GM21619 (cell line): Measurements from ENCODE around the gene SREBF2.

Source experiments
- ATAC-seq: cut with Tn5 transposase; IDR thresholded peaks from one replicate; pipeline ENCODE4 v1.9.1; 2021; ENCODE audit not compliant: unreplicated experiment

SREBF2 gene

DNA sequence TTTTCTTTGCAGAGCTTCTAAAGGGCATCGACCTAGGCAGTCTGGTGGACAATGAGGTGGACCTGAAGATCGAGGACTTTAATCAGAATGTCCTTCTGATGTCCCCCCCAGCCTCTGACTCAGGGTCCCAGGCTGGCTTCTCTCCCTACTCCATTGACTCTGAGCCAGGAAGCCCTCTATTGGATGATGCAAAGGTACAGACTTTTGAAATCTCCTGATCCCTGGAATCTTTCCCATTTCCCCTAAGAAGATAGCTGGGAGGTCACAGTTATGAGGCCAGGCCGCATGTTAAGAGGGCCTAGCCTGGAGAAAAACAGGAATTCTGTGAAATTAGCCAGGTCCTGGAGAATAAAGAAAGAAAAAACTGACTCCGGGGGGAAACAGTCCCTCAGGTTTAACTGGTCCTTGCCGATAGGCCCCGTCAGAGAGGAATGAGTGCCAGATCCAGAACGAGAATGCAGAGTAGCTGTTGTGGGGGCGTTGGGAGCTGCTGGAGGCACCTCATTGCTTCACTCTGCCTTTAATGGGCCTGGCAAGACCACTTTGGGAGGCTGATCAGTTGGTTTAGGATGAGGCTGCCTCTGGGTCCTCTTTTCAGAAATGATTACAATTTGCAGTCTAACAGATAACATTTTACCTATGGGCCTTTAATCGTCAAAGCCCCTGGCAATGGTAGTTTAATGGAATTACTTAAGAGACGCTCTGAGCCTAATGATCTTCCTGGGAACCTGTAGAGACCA is 42.8 kb downstream of the SREBF2 start:
- no peak for ATAC-seq

DNA sequence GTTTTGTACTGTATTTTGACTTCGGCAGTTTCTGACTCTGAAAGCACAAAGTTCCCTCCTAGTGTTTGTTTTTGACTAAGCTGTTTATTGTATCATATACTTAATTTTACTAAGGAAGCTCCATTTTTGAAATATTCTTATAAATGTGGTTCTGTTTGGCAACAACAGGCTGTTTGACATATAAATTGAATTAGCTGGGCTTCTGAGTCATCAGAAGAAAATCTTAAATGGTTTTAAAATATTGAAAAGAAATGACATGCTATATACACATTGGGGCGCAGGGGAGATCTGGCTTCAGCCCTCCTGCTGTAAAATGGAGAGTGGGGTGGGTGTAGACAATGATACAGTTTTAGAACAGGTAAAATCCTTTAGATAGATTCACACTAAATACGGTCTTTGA is 43.4 kb downstream of the SREBF2 start:
- ATAC-seq = no peak

DNA sequence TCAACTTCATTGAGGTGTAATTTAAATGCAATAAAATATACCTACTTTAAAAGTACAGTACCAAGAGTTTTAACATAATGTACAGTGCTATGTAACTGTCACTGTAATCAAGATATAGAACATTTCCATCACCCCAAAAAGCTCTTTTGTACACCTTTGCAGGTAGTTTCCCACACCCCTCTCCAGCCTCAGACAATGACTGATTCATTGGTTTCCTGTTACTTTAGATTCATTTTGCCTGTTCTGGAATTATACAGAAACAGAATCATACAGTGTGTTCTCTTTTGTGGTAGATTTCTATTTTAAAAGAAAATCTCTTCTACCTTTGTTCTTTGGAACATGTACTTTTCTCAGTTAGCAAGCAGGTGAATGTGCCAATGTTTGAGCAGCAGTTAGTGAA is 43.8 kb downstream of the SREBF2 start:
- no peak for ATAC-seq

DNA sequence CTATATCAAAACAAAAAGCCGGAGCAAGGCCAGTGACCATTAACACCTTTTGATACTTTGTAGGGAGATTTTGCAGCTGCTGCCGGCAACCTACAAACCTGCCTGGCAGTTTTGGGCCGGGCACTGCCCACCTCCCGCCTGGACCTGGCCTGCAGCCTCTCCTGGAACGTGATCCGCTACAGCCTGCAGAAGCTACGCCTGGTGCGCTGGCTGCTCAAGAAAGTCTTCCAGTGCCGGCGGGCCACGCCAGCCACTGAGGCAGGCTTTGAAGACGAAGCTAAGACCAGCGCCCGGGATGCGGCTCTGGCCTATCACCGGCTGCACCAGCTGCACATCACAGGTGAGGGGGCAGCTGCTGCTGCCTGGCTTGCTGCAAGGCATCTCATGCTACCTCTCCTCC is 47.7 kb downstream of the SREBF2 start:
- no peak for ATAC-seq

DNA sequence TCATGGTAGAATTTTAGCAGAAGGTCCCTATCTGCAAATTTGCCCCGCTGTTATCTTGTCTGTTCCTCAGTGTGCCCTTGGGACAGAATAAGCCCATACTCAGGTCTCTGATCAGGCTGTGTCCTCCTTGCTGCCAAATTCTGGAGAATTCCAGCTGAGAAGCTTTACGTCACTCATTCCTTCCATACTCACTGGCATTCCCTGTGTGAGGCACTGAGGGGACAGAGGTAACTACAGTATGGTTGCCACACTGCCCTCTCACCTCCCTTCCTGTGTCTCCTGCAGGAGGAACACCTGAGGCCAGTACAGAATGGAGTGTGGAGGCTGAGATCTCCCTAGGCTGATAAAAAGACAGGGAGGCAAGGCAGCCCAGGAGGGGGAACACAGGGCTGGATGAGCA is 50.5 kb downstream of the SREBF2 start:
- no peak for ATAC-seq

DNA sequence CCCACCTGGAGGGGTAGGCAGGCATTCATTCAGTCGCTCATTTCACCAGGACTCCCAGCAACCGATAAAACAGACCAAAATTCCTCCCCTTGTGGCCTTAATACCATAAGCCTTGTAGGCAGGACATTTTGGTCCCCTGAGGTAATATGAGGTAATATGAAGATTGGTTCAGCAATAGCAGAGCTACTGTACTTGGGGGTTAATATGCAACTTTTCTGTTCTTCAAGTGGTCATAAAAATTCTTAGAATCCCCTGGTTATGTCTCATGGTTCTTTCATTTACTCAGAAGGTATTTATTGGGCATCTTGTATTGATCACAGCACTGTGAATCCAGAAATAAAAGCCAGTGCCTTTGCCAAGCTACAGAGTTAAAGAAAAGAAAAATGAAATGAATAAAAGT is 52.2 kb downstream of the SREBF2 start:
- ATAC-seq = no peak

DNA sequence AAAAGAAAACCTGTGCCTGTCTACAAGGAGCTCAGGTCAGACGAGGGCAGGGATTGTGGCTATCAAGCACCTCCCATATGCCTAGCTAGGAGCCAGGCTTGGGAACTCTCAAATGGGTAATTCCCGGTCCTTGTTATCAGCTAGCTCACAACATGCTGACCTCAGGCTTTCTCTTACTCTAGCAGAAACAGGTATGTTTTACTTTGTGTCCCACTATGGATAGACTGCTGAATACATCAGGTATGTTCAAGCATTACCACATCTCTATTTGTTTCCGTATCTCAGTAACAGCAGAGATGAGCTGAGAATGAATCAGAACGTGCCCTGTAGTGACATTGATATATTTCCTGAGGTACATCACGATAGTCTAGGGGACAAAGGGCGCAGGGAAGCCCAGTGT is 52.6 kb downstream of the SREBF2 start:
- ATAC-seq = no peak

DNA sequence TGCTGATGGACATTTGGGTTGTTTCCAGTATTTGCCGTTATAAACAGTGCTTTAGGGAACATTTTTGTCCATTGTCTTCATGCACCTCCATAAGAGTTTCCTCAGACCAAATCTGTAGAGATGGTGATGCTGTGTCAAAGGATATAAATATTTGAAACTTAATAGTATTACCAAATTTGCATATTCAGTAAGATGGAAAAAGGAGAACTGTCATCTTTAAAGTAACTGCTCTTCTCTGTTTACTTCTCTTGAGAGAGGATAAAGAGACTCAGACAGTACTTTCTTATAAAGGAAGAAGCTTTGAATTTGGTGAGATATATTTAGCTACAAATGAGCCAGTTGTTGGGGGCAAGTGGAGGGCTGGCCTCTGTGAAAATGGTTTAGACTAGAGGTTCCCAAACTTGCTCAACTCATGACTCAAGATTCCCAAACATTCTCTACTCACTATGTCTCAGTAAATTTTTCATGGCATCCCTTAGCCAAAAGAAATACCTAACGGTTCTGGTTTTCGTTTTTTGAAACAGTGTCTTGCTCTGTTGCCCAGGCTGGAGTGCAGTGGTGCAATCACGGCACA is 55.8 kb downstream of the SREBF2 start:
- ATAC-seq = no peak

DNA sequence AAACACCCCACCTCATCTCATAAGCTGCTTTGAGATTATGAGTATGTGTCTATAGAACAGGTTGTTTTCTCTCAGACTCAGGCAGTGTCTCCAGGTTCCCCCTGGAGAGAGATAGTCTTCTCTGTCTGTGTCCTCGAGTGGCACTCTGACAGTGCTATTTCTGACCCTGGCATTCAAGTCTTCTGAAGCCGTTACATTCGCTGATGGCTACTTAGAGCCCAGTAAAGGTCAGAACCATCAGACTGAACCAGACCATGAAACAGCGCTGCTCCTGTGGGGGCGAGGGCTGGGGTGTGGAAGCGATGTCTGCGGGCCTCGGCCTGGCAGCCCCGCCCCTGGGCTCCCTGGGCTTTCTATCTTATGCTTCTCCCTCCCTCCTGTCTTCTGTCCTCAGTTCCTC is 58.5 kb downstream of the SREBF2 start:
- no peak for ATAC-seq

DNA sequence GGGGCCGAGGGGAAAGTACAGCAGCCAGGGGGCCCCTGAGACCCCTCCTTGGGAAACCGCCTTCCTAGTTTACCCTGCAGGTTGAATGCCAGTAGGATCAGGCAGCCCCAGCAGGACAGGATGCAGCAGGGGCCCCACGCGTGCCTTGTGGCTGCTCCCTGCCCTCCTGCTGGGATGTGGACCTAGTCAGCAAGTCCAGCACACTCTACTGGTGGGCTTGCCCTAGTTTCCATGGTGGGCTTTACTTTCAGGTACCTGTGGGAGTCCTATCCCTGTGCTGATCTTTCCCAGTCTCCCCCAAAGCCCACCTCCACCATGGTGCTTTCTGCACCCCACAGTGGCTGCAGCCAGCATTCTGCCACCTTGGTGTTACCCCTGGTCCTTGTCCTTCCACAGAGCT is 59.8 kb downstream of the SREBF2 start:
- no peak for ATAC-seq

DNA sequence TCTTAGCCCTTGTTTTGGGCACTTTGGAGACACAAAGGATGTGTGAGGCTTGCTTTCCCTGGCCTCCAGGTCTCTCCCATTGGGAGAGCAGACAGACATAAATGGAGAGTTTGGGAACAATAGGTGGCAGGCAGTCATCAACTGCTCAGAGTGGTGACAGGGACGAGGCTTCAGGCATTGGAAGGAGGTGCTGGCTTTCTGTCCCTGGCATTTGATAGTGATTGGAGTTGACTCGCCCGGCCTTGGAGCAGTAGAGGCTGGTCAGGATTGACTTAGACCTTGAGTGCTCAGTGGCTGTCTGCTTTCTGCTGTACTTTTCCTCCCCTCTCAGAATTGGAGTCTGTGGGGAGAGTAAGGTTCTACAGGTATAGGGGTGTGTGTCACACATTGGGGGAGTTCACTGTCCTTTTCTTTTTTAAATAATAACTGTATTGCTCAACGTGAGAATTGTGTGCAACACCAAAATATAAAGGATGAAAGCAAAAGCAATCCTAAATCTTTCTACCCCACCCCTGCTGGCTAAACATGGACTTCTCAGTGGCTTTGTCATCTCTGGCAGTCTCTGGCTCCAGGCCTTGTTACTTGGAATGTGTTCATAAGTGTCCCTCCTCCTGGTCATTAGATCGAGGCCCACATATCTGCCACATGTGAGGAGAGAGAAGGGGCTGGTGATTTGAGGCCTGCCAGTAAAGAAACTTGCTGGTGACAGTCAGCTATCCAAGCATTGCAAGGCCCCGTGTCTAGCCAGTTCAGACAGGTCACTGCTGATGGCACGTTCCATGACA is 60.9 kb downstream of the SREBF2 start:
- ATAC-seq = no peak

DNA sequence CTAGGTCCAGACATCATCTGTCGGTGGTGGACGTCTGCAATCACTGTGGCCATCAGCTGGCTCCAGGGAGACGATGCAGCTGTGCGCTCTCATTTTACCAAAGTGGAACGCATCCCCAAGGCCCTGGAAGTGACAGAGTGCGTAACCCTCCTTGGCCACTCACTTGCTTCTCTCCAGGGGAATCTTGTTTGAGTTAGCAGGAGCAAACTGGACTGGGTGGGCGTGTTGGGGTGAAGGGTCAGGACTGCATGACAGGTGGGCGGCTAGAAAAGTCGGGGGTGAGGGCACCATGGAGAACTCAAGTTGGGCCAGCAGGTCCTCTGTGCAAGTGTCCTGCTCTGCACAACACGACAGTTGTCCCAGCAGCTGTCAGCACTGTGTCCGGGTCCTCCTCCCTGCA is 65.7 kb downstream of the SREBF2 start:
- no peak for ATAC-seq

DNA sequence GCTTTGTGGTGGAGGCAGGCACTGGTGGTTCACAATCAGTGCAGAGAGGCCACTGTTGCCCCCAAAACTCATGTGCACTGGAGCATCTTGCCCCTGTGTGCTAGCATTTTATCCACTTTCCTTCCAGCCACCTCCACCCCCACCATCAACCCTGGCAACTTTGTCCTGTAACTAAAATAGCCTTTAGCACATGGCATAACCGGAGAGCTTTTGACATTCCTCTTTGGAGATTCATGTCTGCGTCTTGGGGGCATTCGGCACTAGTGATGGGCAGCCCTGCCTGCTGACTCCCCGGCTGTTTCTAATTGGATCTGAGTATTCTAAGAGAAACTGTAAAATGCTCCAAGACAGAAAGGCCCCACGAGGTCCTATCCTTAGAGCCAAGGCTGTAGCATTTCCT is 66.2 kb downstream of the SREBF2 start:
- ATAC-seq = no peak

DNA sequence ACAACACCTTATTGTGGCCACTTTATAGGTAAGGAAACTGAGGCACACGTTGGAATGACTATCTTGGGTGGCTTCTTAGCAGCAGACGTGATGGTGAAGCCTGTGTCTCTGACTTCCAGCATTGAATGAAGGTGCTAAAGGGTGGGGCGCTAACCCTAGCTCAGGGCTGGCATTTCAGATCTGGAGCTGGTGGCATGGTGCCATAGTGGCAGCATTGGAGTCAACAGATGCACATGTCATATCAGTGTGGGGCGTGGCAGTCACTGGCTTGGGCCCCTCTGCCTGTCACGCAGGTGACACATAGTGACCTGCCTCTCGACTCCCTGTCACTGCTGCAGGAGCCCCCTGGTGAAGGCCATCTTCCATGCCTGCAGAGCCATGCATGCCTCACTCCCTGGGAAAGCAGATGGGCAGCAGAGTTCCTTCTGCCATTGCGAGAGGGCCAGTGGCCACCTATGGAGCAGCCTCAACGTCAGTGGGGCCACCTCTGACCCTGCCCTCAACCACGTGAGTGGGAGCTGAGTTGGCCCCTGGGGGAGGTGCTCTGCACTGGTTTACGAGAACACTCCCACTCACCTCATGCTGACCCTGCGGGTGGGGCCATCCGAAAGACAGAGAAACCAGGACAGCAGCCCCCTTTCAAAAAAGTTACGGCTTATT is 67.2 kb downstream of the SREBF2 start:
- no peak for ATAC-seq

DNA sequence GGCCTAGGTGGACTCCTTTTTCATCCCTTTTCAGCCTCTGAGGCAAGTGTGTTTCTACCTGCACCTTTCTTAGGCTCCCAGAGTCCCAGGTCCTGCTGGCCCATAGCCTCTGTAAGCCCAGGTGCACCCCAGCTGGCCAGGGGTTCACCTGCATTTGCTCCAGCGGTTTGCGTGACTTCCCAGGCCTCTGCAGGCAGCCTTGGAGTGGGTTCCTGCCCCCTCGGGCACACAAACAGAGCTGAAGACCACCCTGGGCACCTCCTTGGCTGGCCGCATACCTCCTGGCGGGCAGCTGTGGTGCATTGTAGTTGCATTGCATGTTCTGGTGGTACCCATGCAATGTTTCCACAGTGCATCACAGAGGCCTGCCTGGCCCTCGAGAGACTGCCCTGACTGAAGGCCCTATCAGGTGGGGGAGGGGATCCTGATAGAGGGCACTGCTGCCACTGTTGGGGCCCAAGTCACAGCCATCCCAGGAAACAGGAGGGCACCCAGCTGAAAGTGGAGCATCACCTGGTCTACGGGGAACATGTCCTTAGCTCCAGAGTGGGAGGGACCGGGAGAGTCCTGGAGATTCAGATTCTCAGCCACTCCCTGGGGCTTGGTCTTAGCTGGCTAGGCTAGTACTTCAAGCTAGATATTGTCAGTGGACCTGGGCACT is 67.9 kb downstream of the SREBF2 start:
- ATAC-seq = no peak

DNA sequence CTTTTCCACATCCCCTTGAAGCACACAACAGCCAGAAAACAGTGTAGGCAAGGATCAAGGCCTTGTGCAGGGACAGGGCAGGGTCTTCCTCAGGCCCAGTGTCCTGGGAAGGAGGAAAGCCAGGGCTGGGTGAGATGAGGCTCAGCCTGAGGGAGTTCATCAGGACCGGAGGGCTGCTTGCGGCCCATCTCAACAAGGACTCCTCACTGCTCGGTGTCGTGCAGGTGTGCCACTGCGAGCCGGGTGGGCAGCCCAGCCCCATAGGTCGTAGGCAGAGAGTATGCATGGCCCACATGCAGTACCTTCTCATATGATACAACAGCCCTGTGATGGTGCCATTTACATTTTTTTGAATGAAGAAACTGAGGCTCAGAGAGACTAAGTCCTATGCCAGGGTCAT is 69.1 kb downstream of the SREBF2 start:
- no peak for ATAC-seq

DNA sequence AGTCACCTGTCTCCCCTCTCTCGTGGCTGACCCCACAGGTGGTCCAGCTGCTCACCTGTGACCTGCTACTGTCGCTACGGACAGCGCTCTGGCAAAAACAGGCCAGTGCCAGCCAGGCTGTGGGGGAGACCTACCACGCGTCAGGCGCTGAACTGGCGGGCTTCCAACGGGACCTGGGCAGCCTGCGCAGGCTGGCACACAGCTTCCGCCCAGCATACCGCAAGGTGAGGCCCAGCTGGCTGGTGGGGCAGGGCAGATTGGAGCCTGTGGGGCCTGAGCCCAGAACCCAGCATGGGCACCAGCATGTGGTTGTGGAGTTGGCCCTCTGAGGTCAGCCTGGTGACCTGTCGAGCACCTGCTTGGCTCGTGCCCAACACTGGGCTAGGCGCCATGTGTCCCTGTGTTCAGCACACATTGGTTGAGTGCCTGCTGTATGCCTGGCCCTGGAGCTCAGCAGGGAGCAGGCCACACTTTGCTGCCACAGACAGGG is 70.1 kb downstream of the SREBF2 start:
- ATAC-seq = no peak

DNA sequence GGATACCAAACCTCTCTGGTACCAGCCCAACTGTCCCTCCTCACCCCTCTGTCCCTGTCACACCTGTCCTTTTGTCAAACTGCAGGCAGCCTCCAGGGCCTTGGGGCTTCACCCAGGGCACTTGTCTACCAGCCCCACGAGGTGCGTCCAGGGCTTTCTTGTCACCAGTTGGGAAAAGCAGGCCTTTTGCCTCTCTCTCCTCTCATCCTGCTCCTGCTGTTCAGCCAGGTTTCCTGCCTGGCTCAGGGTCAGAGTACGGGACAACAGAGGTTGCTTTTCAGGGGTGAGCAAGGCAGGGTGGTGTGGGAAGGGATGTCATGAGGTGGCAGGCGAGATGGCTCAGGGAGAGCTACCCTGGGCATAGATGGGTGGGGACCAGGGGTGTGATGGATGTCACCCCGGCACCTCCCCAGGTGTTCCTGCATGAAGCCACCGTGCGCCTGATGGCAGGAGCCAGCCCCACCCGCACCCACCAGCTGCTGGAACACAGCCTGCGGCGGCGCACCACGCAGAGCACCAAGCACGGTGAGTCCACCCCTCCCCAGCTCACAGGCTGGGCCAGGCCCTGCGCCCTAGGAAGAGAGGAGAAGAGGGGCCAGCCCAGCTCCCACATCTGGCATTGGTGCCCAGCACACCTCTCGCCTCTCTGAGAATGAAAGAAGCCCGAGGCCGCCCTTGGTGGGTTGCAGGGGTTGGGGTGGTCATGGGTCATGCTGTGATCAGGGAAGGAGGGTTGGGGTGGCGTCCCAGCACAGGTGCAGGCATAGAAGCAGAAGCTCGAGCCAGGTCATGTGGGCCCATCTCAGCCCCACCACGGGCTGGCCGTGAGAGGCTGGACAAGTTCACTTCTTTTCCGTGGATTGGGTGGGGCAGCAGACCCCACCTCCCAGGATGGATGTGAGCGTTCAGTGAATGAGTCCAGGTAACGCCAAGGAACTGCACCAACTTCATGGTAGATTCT is 71.8 kb downstream of the SREBF2 start:
- no peak for ATAC-seq

DNA sequence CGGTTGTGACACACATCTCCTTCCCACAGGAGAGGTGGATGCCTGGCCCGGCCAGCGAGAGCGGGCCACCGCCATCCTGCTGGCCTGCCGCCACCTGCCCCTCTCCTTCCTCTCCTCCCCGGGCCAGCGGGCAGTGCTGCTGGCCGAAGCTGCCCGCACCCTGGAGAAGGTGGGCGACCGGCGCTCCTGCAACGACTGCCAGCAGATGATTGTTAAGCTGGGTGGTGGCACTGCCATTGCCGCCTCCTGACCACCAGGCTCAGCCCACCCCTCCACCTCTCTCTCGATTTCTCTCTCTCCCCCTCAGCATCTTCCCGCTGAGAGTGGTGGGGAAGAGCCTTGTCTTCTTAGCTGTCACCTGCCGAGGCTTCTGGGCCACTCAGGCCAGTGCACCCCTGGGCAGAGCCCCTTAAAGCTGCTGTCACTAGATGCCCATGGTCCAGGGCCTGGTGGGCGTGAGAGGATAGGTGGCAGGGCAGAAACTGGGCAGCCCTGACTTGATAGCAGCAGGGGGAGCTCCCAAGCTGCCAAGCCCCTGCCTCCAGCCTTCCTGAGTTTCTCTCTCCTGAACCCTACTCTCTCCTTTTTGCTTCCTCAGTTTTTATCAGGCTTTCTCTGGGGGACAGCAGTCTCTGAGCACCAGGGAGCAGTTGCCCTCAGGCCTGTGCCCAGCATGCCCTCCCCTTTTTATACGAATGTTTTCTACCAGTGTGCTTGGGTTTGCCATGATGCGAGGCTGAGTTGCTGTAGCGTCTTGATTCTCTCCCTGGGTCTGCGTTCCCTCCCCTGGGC is 72.7 kb downstream of the SREBF2 start:
- ATAC-seq = no peak
